Raji (cell line): Measurements from ENCODE around the gene ERCC6L2.

Experiments used
- POLR2A ChIP-seq: IDR thresholded peaks from 2 replicates; pipeline ENCODE4 v1.6.1; 2011; ENCODE audit warnings: low read depth, low read length, control low read depth; ENCODE audit not compliant: insufficient read depth

ERCC6L2 gene

GRCh38 chr9:95927271-95928004 is 51.9 kb downstream of the ERCC6L2 start:
- no peak for TF ChIP-seq POLR2A

- no peak for TF ChIP-seq POLR2A
These were observed 54.8 kb downstream of the ERCC6L2 start for GRCh38 chr9:95930277-95930676.

GRCh38 chr9:95935861-95936578 is 60.5 kb downstream of the ERCC6L2 start:
- no peak for TF ChIP-seq POLR2A

GRCh38 chr9:95936579-95937075 is 61.1 kb downstream of the ERCC6L2 start:
- TF ChIP-seq POLR2A: no peak

- no peak for TF ChIP-seq POLR2A
These were observed 61.6 kb downstream of the ERCC6L2 start for GRCh38 chr9:95937131-95937530.

GRCh38 chr9:95938724-95939123 is 63.2 kb downstream of the ERCC6L2 start:
- no peak for TF ChIP-seq POLR2A

- TF ChIP-seq POLR2A: no peak
These were observed 64.0 kb downstream of the ERCC6L2 start for GRCh38 chr9:95939472-95939871.

- TF ChIP-seq POLR2A: no peak
These were observed 64.8 kb downstream of the ERCC6L2 start for GRCh38 chr9:95940265-95940664.

- TF ChIP-seq POLR2A: no peak
These were observed 66.5 kb downstream of the ERCC6L2 start for GRCh38 chr9:95942016-95942415.

GRCh38 chr9:95947118-95947517 is 71.6 kb downstream of the ERCC6L2 start:
- no peak for TF ChIP-seq POLR2A

GRCh38 chr9:95952471-95952870 is 77.0 kb downstream of the ERCC6L2 start:
- no peak for TF ChIP-seq POLR2A

- TF ChIP-seq POLR2A: no peak
These were observed 78.5 kb downstream of the ERCC6L2 start for GRCh38 chr9:95953986-95954385.

- no peak for TF ChIP-seq POLR2A
These were observed 79.4 kb downstream of the ERCC6L2 start for GRCh38 chr9:95954940-95955339.

GRCh38 chr9:95962936-95963335 is 87.4 kb downstream of the ERCC6L2 start:
- no peak for TF ChIP-seq POLR2A

- no peak for TF ChIP-seq POLR2A
These were observed 88.2 kb downstream of the ERCC6L2 start for GRCh38 chr9:95963659-95964058.

GRCh38 chr9:95966306-95966705 is 90.8 kb downstream of the ERCC6L2 start:
- no peak for TF ChIP-seq POLR2A
